ENCODE measurements around the gene ANKMY2. TPM values are rescaled to one million over a fixed set of nuclear protein-coding genes. Genes with fewer than 3 reads are reported as not detected.
"Not testable (repeated sequence)": the region's sequence is repeated elsewhere in the genome, so short reads cannot be mapped to it uniquely, and the experiment has no call there.

Gene ANKMY2
- total RNA-seq, 6 experiments from 2014 or later = 21.0 to 26.2 (median 23.4) TPM

DNA sequence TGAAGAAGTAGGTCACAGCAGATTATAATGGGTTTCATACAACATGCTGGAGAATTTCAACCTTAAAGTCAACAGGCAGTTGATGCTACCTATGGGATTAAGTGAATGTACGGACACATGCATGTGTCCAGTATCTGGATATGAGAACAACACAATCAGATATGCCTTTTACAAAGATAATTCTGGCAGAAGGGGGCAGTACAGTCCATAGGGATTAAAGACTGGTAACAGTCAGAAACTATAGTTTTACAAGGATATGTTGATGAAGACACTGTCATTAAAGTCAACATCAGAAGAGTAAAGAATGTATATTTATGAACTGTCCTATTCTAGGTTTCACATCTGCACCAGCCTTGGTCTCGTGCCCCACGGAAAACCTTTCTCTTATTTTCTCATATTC, 41.5 kb downstream of the ANKMY2 start:
- Mint-ChIP-seq H3K4me3 (no peak overlapping the region), H3K4me1 (ENCODE audit: low read depth) (no peaks in the 10 kb centered on the region), H3K27me3 (ENCODE audit: insufficient read depth) (no peaks in the 10 kb centered on the region), H3K36me3 (ENCODE audit: low read depth) (peaks cover 32% of the 10 kb centered on the region), H3K9me3 (no peaks in the 10 kb centered on the region), H3K27ac (no peak overlapping the region)
- peak; percentile 67 for TF ChIP-seq CTCF (IDR thresholded peaks at IDR 0.05)
- peak; percentile 13 for DNase-seq

GRCh38 chr7:16603633-16604032, 41.9 kb downstream of the ANKMY2 start:
- Mint-ChIP-seq H3K27ac (no peak overlapping the region), H3K9me3 (no peaks in the 10 kb centered on the region), H3K36me3 (ENCODE audit: low read depth) (peaks cover 29% of the 10 kb centered on the region), H3K4me1 (ENCODE audit: low read depth) (no peaks in the 10 kb centered on the region), H3K27me3 (ENCODE audit: insufficient read depth) (no peaks in the 10 kb centered on the region), H3K4me3 (no peak overlapping the region)
- no peak for TF ChIP-seq CTCF (IDR thresholded peaks at IDR 0.05)
- DNase-seq = no peak

DNA sequence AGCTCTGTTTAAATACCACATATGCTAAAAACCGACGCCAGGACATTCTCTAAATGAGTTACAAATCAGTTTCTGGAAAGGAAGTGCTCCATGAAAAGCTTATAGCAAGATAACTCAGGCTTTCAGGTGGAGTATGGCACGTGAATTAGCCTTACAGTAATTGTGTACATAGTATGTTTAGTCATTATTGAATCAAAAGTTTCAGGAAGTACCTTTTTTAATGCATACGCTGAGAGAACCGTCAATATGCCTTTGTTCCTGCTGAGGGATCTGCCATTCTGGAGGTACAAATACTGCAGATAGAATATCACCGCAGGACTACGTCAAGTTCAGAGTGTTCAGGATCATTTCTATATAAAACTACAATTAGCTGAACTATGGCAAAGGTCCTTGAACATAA, 45.7 kb downstream of the ANKMY2 start:
- Mint-ChIP-seq H3K27ac (no peak overlapping the region), H3K36me3 (ENCODE audit: low read depth) (peaks cover 24% of the 10 kb centered on the region), H3K27me3 (ENCODE audit: insufficient read depth) (no peaks in the 10 kb centered on the region; the same call in 1 of the 2 replicates), H3K4me3 (no peak overlapping the region), H3K9me3 (no peaks in the 10 kb centered on the region), H3K4me1 (ENCODE audit: low read depth) (peaks cover 3% of the 10 kb centered on the region)
- no peak for TF ChIP-seq CTCF (IDR thresholded peaks at IDR 0.05)
- DNase-seq = no peak

DNA sequence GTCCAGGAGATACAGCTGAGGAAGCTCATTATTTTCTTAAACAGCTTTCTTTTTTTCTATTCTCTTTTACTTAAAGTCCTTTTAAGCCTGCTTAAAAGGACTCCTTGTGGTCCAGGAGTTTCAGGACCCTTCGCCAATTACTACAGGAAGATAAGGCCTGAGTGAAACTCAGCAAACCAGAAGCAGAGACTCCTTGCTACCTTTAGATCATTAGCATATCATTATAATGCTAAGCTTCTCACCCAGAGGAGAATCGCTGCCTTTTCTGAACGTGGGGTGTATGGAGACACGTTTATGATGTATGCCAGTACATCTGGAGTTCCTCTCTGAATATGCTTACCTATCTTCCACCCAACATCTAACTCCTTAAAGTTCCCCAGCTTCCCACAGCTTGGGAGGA, 47.5 kb downstream of the ANKMY2 start:
- Mint-ChIP-seq H3K4me3 (no peak overlapping the region), H3K27ac (no peak overlapping the region), H3K9me3 (no peaks in the 10 kb centered on the region), H3K27me3 (ENCODE audit: insufficient read depth) (no peaks in the 10 kb centered on the region; the same call in 1 of the 2 replicates), H3K4me1 (ENCODE audit: low read depth) (peaks cover 15% of the 10 kb centered on the region), H3K36me3 (ENCODE audit: low read depth) (peaks cover 15% of the 10 kb centered on the region; the same call in 1 of the 2 replicates)
- TF ChIP-seq CTCF (IDR thresholded peaks at IDR 0.05) = no peak
- no peak for DNase-seq

- H3K36me3 Mint-ChIP-seq (ENCODE audit: low read depth); DNase-seq; H3K27ac Mint-ChIP-seq; H3K9me3 Mint-ChIP-seq; H3K4me3 Mint-ChIP-seq; H3K27me3 Mint-ChIP-seq (ENCODE audit: insufficient read depth): not testable (repeated sequence)
- H3K4me1 Mint-ChIP-seq (ENCODE audit: low read depth) = peaks cover 15% of the 10 kb centered on the region
Measured at GRCh38 chr7:16595596-16595995, 50.0 kb downstream of the ANKMY2 start.

DNA sequence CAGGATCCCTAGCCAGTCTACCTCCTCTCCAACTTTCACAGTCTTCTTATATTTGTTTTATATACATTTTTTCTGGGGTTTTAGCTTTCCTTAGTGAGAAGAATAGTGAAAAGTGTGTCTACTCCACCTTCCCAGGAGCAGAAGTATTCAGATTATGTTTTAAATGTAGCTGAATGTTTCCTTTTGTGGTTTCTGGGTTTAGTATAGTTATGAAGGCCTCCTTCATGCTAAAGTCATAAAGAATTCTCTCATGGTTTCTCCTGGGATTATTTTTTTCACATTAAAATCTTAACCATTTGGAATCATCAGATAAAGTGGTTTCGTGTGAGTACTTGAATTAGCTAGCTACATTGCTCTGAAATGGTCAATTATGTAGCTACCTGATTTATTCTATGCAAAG, 50.9 kb downstream of the ANKMY2 start:
- H3K27ac Mint-ChIP-seq = no peak overlapping the region
- no peaks in the 10 kb centered on the region; the same call in 1 of the 2 replicates for H3K27me3 Mint-ChIP-seq (ENCODE audit: insufficient read depth)
- no peak for TF ChIP-seq CTCF (IDR thresholded peaks at IDR 0.05)
- no peak overlapping the region for H3K4me3 Mint-ChIP-seq
- H3K9me3 Mint-ChIP-seq = no peaks in the 10 kb centered on the region
- DNase-seq = no peak
- H3K4me1 Mint-ChIP-seq (ENCODE audit: low read depth) = peaks cover 15% of the 10 kb centered on the region
- H3K36me3 Mint-ChIP-seq (ENCODE audit: low read depth) = peaks cover 6% of the 10 kb centered on the region; the same call in 1 of the 2 replicates
